A673 (cell line): ENCODE results near the gene RDH16.

Experiments
- EZH2 ChIP-seq: fragments of 200-600 bp; sonication (generic); IDR thresholded peaks from 2 replicates; pipeline ENCODE4 v1.6.1; 2017; ENCODE audit warnings: borderline replicate concordance, low read depth, mild to moderate bottlenecking, mixed read lengths, antibody characterized with exemption, low read length; ENCODE audit not compliant: poor library complexity, severe bottlenecking
- TF ChIP-seq, protein P1 (sequence below): fragments of 300-800, 200-600 bp; sonication (generic); conservative IDR thresholded peaks from 2 replicates; pipeline ENCODE4 v1.5.1; 2017; ENCODE audit warnings: low read depth, mild to moderate bottlenecking, antibody characterized with exemption, low read length, moderate library complexity, mixed read lengths

DNA sequence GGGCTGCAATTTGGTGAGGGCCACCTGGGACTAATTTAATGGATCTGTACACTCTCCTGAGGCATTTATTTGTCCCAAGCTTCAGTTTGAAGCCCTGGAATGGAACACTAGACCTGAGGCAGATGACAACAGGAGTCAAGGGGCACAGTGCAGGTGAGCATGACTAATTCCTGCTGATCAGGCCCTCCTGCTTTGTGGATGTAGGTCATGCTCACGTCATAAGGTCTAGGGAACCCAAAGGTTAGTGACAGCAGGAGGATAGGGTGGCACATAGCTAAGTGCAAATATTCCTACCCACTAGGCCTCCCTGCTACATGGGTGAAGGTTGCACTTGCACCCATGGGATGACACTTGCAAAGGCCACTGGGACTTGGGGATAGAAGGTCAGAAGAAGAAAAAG is 54.0 kb downstream of the RDH16 start:
- TF ChIP-seq, protein P1, sequence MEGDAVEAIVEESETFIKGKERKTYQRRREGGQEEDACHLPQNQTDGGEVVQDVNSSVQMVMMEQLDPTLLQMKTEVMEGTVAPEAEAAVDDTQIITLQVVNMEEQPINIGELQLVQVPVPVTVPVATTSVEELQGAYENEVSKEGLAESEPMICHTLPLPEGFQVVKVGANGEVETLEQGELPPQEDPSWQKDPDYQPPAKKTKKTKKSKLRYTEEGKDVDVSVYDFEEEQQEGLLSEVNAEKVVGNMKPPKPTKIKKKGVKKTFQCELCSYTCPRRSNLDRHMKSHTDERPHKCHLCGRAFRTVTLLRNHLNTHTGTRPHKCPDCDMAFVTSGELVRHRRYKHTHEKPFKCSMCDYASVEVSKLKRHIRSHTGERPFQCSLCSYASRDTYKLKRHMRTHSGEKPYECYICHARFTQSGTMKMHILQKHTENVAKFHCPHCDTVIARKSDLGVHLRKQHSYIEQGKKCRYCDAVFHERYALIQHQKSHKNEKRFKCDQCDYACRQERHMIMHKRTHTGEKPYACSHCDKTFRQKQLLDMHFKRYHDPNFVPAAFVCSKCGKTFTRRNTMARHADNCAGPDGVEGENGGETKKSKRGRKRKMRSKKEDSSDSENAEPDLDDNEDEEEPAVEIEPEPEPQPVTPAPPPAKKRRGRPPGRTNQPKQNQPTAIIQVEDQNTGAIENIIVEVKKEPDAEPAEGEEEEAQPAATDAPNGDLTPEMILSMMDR: no peak
- no peak for TF ChIP-seq EZH2
